Body of pancreas (tissue), 4 donors: ENCODE data around the gene TCF7L1.

ENCODE experiments used
- CTCF ChIP-seq, 7 experiments: fragments of 450-650 bp in 4 of 7; fragments of 200-600 bp in 3 of 7; sonication (generic) in 3 of 7; IDR thresholded peaks; one replicate each; pipeline ENCODE4 v1.5.1; 2016 to 2019; ENCODE audit warnings: antibody characterized with exemption in 7 of 7
- POLR2A ChIP-seq, 3 donors: fragments of 450-650 bp; IDR thresholded peaks; one replicate each; pipeline ENCODE4 v1.6.1; 2016; ENCODE audit warnings: antibody characterized with exemption in 3 of 3, mild to moderate bottlenecking in 2 of 3

GRCh38 chr2:85175369-85176299 lies 42.4 kb downstream of the TCF7L1 start:
- TF ChIP-seq CTCF (IDR thresholded peaks at IDR 0.05) (no peak), POLR2A (IDR thresholded peaks at IDR 0.05) (no peak)
